Measurements from ENCODE around the gene CERS5. TPM values are rescaled to one million over a fixed set of nuclear protein-coding genes. Genes with fewer than 3 reads are reported as not detected.
"Not testable (repeated sequence)": the region's sequence is repeated elsewhere in the genome, so short reads cannot be mapped to it uniquely, and the experiment has no call there.

Gene CERS5
- total RNA-seq, 2 experiments from 2014 or later = 33.9 to 39.5 TPM

DNA sequence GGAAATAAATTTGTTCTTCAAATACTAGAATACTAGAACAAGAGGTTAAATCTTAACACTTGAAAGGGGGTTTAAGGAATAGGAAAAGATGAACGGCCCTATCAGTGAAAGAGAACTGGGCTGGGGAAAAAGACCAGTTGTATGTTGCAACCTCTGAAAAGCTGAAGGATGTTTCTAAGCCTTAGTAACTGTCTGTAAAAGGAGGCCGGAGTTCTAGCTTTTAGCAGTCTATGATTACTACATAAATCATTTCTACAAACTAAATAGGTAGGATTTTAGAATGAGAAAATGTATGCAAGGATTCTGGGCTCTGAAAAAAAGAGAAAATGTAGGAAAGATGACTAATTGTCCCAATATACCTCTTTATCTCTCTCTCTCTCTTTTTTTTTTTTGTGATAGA lies 4.9 kb downstream of the CERS5 start:
- H3K4me1 Mint-ChIP-seq (ENCODE audit: low read depth) = peaks cover 39% of the 10 kb centered on the region
- intact Hi-C loops (cut with micrococcal nuclease) = no loop called here
- H3K9me3 Mint-ChIP-seq = no peaks in the 10 kb centered on the region
- ATAC-seq (no peak), DNase-seq (no peak)
- ChIA-PET CTCF (interaction anchor here (0.7 to 2.7 kb wide), 4 partner anchors 14 to 217 kb away, joined by 3 to 11 read pairs (median 6); partner anchors contain the start of gene COX14), POLR2A (interaction anchor here (0.6 to 1.4 kb wide), 4 partner anchors 12 to 479 kb away, joined by 3 to 4 read pairs (median 4); no protein-coding TSS in a partner anchor)
- TF ChIP-seq, protein P1, sequence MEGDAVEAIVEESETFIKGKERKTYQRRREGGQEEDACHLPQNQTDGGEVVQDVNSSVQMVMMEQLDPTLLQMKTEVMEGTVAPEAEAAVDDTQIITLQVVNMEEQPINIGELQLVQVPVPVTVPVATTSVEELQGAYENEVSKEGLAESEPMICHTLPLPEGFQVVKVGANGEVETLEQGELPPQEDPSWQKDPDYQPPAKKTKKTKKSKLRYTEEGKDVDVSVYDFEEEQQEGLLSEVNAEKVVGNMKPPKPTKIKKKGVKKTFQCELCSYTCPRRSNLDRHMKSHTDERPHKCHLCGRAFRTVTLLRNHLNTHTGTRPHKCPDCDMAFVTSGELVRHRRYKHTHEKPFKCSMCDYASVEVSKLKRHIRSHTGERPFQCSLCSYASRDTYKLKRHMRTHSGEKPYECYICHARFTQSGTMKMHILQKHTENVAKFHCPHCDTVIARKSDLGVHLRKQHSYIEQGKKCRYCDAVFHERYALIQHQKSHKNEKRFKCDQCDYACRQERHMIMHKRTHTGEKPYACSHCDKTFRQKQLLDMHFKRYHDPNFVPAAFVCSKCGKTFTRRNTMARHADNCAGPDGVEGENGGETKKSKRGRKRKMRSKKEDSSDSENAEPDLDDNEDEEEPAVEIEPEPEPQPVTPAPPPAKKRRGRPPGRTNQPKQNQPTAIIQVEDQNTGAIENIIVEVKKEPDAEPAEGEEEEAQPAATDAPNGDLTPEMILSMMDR (IDR thresholded peaks at IDR 0.05) = no peak
- peak overlapping the region; percentile 13 for H3K27ac Mint-ChIP-seq
- no peak overlapping the region for H3K4me3 Mint-ChIP-seq
- no peaks in the 10 kb centered on the region for H3K27me3 Mint-ChIP-seq
- H3K36me3 Mint-ChIP-seq (ENCODE audit: low read depth) = peaks cover 20% of the 10 kb centered on the region

DNA sequence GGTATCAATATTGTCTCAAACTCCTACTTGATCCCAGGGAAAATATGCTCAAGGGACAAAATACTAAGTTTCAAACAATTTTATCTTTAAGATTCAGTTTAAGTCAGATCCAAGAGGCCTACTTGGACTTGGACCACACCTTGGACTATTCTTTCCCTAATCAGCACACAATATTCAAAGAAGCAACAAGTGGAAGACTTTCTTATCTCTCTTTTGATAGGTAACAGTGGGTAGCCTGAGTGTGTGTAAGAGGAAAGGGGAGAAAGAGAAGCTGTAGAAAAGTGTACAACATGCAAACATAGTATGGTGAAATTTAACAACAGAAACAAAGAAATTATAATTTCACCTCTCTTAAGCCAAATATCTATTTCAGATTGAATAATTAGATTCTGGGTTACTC lies 6.5 kb downstream of the CERS5 start:
- ChIA-PET POLR2A (no interaction called here), CTCF (interaction anchor here (0.9 to 2.1 kb wide), 3 partner anchors 15 to 49 kb away, joined by 3 to 11 read pairs (median 3); partner anchors contain the start of gene COX14)
- TF ChIP-seq, protein P1 (IDR thresholded peaks at IDR 0.05) = no peak
- no peak for ATAC-seq
- Mint-ChIP-seq H3K27ac (no peak overlapping the region), H3K4me3 (no peak overlapping the region), H3K4me1 (ENCODE audit: low read depth) (peaks cover 36% of the 10 kb centered on the region), H3K27me3 (no peaks in the 10 kb centered on the region), H3K9me3 (no peaks in the 10 kb centered on the region), H3K36me3 (ENCODE audit: low read depth) (peaks cover 15% of the 10 kb centered on the region)
- intact Hi-C loops (cut with micrococcal nuclease) = no loop called here
- no peak for DNase-seq

DNA sequence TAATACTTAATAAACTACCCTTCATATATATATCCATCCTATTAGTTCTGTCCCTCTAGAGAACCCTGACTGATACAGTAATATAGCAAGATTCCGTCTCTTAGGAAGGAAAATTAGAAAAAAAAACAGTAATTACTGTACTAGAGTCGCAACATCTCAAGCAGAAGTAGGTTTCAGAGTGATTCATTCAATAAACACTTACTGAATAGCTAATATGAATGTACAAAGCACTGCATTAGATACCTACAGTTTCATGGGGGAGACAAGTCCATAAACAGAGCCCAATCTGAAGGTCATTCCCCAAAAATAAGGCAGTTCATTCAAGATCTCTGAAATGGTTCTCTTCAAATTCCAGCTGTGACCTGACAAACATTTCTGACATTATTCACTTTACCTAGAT lies 9.9 kb downstream of the CERS5 start:
- CTCF ChIA-PET = interaction anchor here (0.9 to 2.0 kb wide), 8 partner anchors 9 to 157 kb away, joined by 3 to 8 read pairs (median 3); partner anchors contain the start of gene COX14
- intact Hi-C loops (cut with micrococcal nuclease) = no loop called here
- DNase-seq (no peak), ATAC-seq (no peak)
- Mint-ChIP-seq H3K36me3 (ENCODE audit: low read depth) (peaks cover 12% of the 10 kb centered on the region), H3K9me3 (no peaks in the 10 kb centered on the region), H3K27me3 (no peaks in the 10 kb centered on the region), H3K27ac (no peak overlapping the region), H3K4me1 (ENCODE audit: low read depth) (peaks cover 20% of the 10 kb centered on the region), H3K4me3 (no peak overlapping the region)
- POLR2A ChIA-PET = interaction anchor here (0.6 to 1.5 kb wide), 3 partner anchors 10 to 600 kb away, joined by 3 to 7 read pairs (median 3); partner anchors contain the start of gene CERS5
- TF ChIP-seq, protein P1 (IDR thresholded peaks at IDR 0.05) = no peak

- TF ChIP-seq, protein P1 (IDR thresholded peaks at IDR 0.05) = no peak
- Mint-ChIP-seq H3K9me3 (no peaks in the 10 kb centered on the region), H3K27me3 (no peaks in the 10 kb centered on the region), H3K4me3 (no peak overlapping the region), H3K36me3 (ENCODE audit: low read depth) (peaks cover 12% of the 10 kb centered on the region), H3K27ac (no peak overlapping the region), H3K4me1 (ENCODE audit: low read depth) (peaks cover 18% of the 10 kb centered on the region)
- CTCF ChIA-PET = interaction anchor here (0.9 to 2.0 kb wide), 8 partner anchors 9 to 158 kb away, joined by 3 to 8 read pairs (median 4); partner anchors contain the start of gene COX14
- POLR2A ChIA-PET = interaction anchor here (1.1 to 1.5 kb wide), 5 partner anchors 9 to 44 kb away, joined by 3 to 7 read pairs (median 3); partner anchors contain the start of gene CERS5
- no peak for DNase-seq
- intact Hi-C loops (cut with micrococcal nuclease) = no loop called here
- ATAC-seq = no peak
Measured at GRCh38 chr12:50156641-50157040, 10.5 kb downstream of the CERS5 start.

DNA sequence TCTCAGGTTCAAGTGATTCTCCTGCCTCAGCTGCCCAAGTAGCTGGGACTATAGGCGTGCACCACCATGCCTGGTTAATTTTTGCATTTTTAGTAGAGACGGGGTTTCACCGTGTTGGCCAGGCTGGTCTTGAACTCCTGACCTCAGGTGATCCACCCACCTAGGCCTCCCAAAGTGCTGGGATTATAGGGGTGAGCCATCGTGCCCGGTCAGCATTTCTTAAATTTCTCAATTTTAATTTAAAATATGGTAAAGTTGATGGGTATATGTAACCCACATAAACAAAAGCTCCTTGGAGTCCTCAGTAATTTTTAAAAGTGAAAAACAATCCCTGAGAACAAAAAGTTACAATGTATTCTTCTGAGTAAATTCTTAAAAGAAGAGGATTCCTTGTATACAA lies 12.2 kb downstream of the CERS5 start:
- intact Hi-C loops (cut with micrococcal nuclease); ATAC-seq: not testable (repeated sequence)
- CTCF ChIA-PET = interaction anchor here (0.8 to 2.8 kb wide), 9 partner anchors 21 to 288 kb away, joined by 3 to 14 read pairs (median 3); partner anchors contain the start of gene COX14

More for the DNA sequence above, 12.2 kb downstream of the CERS5 start:
- H3K27ac Mint-ChIP-seq, H3K27me3 Mint-ChIP-seq, H3K9me3 Mint-ChIP-seq, H3K4me3 Mint-ChIP-seq, DNase-seq: not testable (repeated sequence)
- peaks cover 12% of the 10 kb centered on the region for H3K36me3 Mint-ChIP-seq (ENCODE audit: low read depth)
- POLR2A ChIA-PET = interaction anchor here (1.3 to 1.7 kb wide), 2 partner anchors 9 to 12 kb away, joined by 5 to 8 read pairs; partner anchors contain the start of gene CERS5
- peaks cover 29% of the 10 kb centered on the region for H3K4me1 Mint-ChIP-seq (ENCODE audit: low read depth)
